HG03354 (cell line): ENCODE results near the gene PCYT2.

ENCODE experiments used
- ATAC-seq: cut with Tn5 transposase; IDR thresholded peaks from one replicate; pipeline ENCODE4 v1.9.1; 2021; ENCODE audit warnings: mild to moderate bottlenecking; ENCODE audit not compliant: unreplicated experiment, poor library complexity, severe bottlenecking

The PCYT2 gene

GRCh38 chr17:81863833-81864768, 47.1 kb downstream of the PCYT2 start:
- ATAC-seq = no peak

- no peak for ATAC-seq
Measured at GRCh38 chr17:81863123-81863675, 48.0 kb downstream of the PCYT2 start.

- ATAC-seq = peak; percentile 81
Measured at GRCh38 chr17:81860756-81861568, 50.2 kb downstream of the PCYT2 start.

- ATAC-seq = peak; percentile 1
Measured at GRCh38 chr17:81859906-81860755, 51.1 kb downstream of the PCYT2 start, which contains the start of gene P4HB. Gene P4HB, minus strand, starts transcription at chr17:81860535. Its CDS starts 64 bp downstream, at chr17:81860471.

GRCh38 chr17:81858967-81859905, 52.0 kb downstream of the PCYT2 start:
- ATAC-seq = no peak

- no peak for ATAC-seq
Measured at GRCh38 chr17:81858170-81858966, 52.8 kb downstream of the PCYT2 start.

- no peak for ATAC-seq
Measured at GRCh38 chr17:81854974-81855774, 56.0 kb downstream of the PCYT2 start.

GRCh38 chr17:81852237-81852636, 59.0 kb downstream of the PCYT2 start:
- no peak for ATAC-seq

GRCh38 chr17:81851423-81851822, 59.8 kb downstream of the PCYT2 start:
- no peak for ATAC-seq
